Measurements from ENCODE around the gene GRIN1.

DNA sequence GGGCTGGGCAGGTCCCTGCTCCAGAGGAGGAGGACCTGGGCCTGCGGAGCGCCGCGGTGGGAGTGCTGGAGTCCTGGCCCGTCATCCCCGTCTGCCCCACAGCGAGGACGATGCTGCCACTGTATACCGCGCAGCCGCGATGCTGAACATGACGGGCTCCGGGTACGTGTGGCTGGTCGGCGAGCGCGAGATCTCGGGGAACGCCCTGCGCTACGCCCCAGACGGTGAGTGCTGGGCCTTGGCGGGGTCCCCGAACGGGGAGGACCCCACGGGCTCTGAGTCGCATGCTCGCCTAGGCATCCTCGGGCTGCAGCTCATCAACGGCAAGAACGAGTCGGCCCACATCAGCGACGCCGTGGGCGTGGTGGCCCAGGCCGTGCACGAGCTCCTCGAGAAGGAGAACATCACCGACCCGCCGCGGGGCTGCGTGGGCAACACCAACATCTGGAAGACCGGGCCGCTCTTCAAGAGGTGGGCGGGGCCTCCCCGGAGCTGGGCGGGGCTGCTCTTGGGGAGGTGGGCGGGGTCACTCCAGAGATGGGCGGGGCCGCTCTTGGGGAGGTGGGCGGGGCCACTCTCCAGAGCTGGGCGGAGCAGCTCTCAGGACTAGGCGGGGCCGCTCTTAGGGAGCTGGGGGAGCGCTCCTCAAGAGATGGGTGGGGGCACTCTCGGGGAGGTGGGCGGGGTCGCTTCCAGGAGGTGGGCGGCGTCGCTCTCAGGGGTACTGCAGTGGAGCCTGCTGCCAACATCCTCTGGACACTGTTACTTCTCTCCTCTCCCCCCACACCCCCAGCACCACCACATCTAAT is 17.8 kb downstream of the GRIN1 start:
- TF ChIP-seq ZZZ3 (CRISPR knock-in tag; IDR thresholded peaks at IDR 0.05; ENCODE audit: borderline replicate concordance) = no peak
- TF ChIP-seq ZNF839 (CRISPR knock-in tag; IDR thresholded peaks at IDR 0.05; ENCODE audit: borderline replicate concordance) = no peak
- TF ChIP-seq CREM (IDR thresholded peaks at IDR 0.05) = no peak
- no peak for TF ChIP-seq CREM (CRISPR knock-in tag; IDR thresholded peaks at IDR 0.05)
- TF ChIP-seq, protein P1, sequence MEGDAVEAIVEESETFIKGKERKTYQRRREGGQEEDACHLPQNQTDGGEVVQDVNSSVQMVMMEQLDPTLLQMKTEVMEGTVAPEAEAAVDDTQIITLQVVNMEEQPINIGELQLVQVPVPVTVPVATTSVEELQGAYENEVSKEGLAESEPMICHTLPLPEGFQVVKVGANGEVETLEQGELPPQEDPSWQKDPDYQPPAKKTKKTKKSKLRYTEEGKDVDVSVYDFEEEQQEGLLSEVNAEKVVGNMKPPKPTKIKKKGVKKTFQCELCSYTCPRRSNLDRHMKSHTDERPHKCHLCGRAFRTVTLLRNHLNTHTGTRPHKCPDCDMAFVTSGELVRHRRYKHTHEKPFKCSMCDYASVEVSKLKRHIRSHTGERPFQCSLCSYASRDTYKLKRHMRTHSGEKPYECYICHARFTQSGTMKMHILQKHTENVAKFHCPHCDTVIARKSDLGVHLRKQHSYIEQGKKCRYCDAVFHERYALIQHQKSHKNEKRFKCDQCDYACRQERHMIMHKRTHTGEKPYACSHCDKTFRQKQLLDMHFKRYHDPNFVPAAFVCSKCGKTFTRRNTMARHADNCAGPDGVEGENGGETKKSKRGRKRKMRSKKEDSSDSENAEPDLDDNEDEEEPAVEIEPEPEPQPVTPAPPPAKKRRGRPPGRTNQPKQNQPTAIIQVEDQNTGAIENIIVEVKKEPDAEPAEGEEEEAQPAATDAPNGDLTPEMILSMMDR (CRISPR knock-in tag; IDR thresholded peaks at IDR 0.05) = no peak
- TF ChIP-seq, protein P2, sequence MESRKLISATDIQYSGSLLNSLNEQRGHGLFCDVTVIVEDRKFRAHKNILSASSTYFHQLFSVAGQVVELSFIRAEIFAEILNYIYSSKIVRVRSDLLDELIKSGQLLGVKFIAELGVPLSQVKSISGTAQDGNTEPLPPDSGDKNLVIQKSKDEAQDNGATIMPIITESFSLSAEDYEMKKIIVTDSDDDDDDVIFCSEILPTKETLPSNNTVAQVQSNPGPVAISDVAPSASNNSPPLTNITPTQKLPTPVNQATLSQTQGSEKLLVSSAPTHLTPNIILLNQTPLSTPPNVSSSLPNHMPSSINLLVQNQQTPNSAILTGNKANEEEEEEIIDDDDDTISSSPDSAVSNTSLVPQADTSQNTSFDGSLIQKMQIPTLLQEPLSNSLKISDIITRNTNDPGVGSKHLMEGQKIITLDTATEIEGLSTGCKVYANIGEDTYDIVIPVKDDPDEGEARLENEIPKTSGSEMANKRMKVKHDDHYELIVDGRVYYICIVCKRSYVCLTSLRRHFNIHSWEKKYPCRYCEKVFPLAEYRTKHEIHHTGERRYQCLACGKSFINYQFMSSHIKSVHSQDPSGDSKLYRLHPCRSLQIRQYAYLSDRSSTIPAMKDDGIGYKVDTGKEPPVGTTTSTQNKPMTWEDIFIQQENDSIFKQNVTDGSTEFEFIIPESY (CRISPR knock-in tag; IDR thresholded peaks at IDR 0.05) = no peak
- no peak for TF ChIP-seq ZFP36 (IDR thresholded peaks at IDR 0.05; ENCODE audit: borderline replicate concordance, low read depth, low read length, partially characterized antibody)
- TF ChIP-seq PLRG1 (conservative IDR thresholded peaks at IDR 0.05) = no peak
- no peak for TF ChIP-seq GABPB1 (CRISPR knock-in tag; IDR thresholded peaks at IDR 0.05)

Data from HepG2 (cell line).